GM19023 (cell line): ENCODE results near the gene KLHL13.
"Not testable (repeated sequence)": the region's sequence is repeated elsewhere in the genome, so short reads cannot be mapped to it uniquely, and the experiment has no call there.

Source experiments
- ATAC-seq: cut with Tn5 transposase; IDR thresholded peaks from one replicate; pipeline ENCODE4 v1.9.1; 2021; ENCODE audit warnings: mild to moderate bottlenecking, moderate library complexity; ENCODE audit not compliant: unreplicated experiment

KLHL13 gene, protein sequence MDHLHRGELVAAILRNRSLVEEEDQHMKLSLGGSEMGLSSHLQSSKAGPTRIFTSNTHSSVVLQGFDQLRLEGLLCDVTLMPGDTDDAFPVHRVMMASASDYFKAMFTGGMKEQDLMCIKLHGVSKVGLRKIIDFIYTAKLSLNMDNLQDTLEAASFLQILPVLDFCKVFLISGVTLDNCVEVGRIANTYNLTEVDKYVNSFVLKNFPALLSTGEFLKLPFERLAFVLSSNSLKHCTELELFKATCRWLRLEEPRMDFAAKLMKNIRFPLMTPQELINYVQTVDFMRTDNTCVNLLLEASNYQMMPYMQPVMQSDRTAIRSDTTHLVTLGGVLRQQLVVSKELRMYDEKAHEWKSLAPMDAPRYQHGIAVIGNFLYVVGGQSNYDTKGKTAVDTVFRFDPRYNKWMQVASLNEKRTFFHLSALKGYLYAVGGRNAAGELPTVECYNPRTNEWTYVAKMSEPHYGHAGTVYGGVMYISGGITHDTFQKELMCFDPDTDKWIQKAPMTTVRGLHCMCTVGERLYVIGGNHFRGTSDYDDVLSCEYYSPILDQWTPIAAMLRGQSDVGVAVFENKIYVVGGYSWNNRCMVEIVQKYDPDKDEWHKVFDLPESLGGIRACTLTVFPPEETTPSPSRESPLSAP

DNA sequence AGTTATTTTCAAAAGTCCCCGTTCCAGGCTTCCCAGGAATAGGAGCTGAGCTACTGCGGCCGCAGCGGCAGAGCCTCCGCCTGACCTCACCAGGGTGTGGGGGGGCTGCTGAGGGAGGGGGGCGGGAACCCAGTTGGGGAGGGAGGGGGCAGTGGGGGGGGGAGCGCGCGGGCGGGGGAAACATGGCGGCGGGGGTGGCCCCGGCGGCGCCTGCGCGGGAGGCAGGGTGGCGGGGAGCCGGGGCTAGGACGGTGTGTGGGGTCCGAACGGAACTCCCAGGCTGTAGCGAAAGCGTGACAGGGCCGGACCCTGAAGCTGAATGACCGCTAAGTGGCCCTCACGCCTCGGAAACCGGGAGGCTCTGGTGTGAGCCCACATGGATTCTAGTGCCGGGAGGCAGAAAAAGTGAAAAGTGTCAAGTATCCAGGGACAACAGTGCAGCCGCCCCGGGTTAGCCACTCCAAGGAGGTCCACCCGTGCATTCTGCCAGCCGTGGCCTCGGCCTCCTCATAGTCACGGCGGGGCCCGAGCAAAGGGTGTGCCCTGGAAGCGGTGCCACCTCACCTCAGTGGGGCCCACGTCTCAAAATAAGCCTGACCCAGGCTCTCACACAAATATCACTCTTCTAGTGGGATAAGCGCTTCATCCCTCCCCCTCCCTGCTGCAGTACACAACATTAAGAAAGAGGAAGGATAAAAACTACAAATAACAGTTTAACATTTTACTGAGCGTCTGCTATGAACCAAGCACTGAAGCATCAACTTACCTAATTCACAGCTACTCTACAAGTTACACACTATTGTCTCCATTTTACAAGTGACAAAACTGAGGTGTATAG, at the start of gene KLHL13:
KLHL13 (minus strand) TSS at position 98 of the 838 bp plus-strand sequence. CDS start 88,337 bp downstream, outside the sequence.
- no peak for ATAC-seq

DNA sequence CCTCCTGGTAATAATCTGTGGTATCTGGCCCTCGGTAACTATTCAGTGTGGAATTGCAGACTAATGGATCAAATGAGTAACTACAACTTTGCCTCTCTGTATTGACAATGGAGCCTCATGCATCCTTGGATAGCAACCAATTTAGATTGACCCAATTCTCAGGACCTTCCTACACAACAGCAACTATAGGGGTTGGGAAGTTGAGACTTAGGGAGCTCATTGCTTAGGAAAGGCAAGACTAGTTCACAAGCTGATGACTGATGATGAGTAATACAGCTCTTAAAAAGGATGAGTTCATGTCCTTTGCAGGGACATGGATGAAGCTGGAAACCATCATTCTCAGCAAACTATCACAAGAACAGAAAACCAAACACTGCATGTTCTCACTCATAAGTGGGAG, 47.5 kb upstream of the KLHL13 start:
- ATAC-seq, result no peak

GRCh38 chrX:118156953-118157608, 40.5 kb upstream of the KLHL13 start:
- no peak for ATAC-seq

- no peak for ATAC-seq
Observed at GRCh38 chrX:118156254-118156952, 39.8 kb upstream of the KLHL13 start.

DNA sequence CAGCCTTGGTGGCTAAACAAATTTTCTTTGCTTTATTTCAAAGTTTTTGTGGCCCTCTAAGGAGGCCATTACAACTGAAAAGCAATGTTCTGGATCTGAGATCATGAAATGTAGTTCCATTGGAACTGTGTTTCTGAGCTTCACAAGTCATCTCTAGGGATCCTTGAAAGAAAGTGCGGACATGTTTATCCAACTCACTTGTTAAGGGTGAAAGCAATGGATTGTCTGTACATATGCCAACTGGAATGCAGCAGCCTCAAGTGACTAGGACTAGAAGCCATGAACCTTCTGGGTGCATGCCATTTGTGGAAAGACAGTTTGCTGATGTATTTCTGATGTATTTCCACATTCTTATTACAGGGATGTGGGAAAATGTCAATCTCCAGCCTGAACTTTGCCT, 36.7 kb upstream of the KLHL13 start:
- no peak for ATAC-seq

GRCh38 chrX:118152721-118153120, 36.1 kb upstream of the KLHL13 start:
- ATAC-seq, result no peak

GRCh38 chrX:118148737-118149136, 32.1 kb upstream of the KLHL13 start:
- ATAC-seq, result no peak

DNA sequence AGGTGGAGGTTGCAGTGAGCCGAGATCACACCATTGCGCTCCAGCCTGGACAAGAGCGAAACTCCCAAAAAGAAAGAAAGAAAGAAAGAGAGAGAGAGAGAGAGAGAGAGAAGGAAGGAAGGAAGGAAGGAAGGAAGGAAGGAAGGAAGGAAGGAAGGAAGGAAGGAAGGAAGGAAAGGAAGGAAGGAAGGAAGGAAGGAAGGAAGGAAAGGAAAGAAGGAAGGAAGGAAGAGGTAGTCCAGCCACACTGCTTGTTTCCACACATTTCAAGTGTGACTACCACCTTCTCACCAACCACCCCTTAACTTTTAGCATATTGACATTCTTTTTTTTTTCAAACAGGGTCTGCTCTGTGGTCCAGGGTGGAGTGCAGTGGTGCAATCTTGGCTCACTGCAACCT, 31.2 kb upstream of the KLHL13 start:
- ATAC-seq, result not testable (repeated sequence)

DNA sequence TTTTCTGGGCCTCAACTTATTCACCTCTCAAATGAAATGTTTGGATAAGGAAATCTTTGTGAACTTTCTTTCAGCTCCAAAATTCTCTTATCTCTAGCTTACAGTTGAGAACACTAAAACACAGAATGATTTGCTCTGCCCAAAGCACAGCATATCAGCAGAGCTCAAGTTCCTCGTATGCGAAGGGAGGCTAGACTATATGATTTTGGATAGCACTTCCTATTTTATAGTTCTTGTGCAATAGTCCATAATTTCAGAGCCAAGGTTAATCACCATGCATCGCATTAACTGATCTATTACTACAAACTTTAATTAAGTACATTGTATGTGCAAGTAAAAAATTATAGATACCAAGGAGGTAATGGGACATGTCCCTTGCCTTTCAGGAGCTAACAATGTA, 27.0 kb upstream of the KLHL13 start:
- no peak for ATAC-seq

GRCh38 chrX:118131336-118131735, 14.7 kb upstream of the KLHL13 start:
- no peak for ATAC-seq

- no peak for ATAC-seq
Observed at GRCh38 chrX:118129681-118130080, 13.1 kb upstream of the KLHL13 start.

- no peak for ATAC-seq
Observed at GRCh38 chrX:118128724-118129123, 12.1 kb upstream of the KLHL13 start.

- ATAC-seq, result no peak
Observed at GRCh38 chrX:118126286-118126685, 9.7 kb upstream of the KLHL13 start.

DNA sequence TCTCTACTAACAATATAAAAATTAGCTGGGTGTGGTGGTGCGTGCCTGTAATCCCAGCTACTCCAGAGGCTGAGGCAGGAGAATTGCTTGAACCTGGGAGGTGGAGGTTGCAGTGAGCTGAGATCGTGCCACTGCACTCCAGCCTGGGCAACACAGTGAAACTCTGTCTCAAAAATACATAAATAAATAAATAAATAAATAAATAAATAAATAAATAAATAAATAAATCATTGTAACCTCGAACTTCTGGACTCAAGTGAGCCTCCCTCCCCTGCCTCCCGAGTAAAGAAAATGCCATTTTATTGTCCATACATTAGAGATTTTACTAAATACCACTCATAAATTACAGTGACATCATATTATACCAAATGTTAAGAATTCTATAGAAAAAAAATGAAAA, 7.6 kb upstream of the KLHL13 start:
- ATAC-seq, result not testable (repeated sequence)

DNA sequence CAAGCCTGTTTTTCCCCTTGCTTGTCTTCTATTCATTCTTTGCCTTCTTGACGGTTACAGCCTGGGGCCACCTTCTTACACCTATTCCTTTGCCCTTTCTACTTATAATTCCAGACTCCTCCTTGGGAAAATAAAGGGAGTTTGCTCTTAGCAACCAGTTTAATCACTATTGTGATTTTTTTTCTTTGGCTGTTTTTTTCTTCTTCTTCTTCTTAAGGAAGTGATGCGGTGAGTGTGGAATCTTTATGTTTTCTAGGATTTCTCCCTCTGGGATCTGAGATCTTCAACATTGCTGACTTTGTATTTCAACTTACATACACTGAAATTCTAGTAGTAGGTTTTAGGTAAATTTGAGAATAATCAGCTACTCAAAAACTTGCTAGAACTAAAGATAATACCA, 1.1 kb upstream of the KLHL13 start:
- ATAC-seq, result no peak

DNA sequence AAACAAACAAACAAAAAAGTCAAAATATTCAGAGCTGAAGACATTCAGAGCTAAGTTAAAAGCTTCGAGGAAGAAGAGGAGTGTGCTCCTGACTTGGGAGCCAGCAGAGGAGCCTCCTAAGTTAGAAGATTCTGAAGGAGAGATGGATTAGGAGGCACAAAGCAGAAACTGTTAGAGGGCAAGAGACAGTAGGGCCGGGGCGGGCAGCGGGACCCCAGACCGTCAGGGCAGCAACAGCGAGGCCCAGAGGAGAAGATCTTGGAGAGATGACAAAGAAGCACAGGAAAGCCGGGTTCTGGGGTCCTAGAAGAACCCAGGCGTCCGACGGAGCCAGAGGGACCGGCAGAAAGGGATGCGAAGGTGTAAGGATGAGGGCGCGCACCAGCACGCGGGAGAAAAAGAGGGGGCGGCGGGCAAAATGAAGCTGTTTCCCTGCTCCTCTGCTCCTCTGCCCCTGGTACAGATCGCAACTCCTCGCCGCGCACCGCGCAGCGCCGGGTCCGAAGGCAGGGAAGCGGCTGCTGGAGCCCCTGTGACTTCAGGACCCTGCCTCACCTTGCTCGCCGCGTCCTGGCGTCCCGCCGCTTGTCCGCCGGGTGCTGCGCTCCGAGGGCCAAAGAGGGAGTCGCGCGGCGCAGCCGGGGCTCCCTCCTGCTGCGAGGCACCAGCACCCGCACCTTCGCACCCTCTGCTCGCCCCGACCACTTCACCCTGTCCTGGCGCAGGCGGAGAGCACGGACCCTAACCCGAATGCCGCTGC, 477 bp downstream of the KLHL13 start:
- no peak for ATAC-seq

DNA sequence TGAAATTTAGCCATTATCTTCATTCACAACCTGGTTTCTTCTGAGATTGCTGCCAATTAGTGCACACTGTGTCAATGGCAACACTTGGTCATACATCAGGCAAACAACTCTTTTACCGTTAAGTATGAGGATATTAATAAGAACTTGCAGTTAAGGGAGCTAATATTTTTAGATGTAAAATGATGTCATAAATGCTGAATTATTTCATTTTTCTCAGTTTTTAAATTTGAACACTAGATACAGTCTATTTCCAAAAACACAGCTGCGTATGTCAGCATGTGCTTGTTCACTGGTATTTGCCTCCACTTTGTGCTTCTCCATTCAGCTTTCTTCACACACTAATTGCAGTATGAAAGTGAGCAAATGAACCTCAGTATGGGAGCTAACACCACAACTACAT, 1.6 kb downstream of the KLHL13 start:
- ATAC-seq, result no peak

- no peak for ATAC-seq
Observed at GRCh38 chrX:118109065-118109464, 7.5 kb downstream of the KLHL13 start.

GRCh38 chrX:118108304-118108703, 8.3 kb downstream of the KLHL13 start:
- no peak for ATAC-seq

- ATAC-seq, result no peak
Observed at GRCh38 chrX:118100091-118100490, 16.5 kb downstream of the KLHL13 start.
